H1 (cell line): ENCODE data around the gene EFHC1. TPM values are rescaled to one million over a fixed set of nuclear protein-coding genes. Genes with fewer than 3 reads are reported as not detected.

Experiments
- CTCF ChIA-PET: fragments of 300-600 bp; sonication (Branson Sonifier 250); formaldehyde crosslinking; loops from one replicate; lab custom pipeline; 2021; ENCODE audit not compliant: partially characterized antibody; lab: Charles Lee
- POLR2A ChIA-PET: fragments of 300-600 bp; sonication (Branson Sonifier 250); formaldehyde crosslinking; loops from one replicate; lab custom pipeline; 2021; ENCODE audit warnings: inconsistent platforms; ENCODE audit not compliant: partially characterized antibody; lab: Charles Lee
- DNase-seq, 2 experiments: peaks; one replicate each; pipeline versions ENCODE4 v3.0.0 to v3.0.0-alpha.2; 2010 to 2022; ENCODE audit warnings: low spot score in 2 of 2, low read depth in 1 of 2, mixed read lengths in 1 of 2
- FAIRE-seq: peaks from 2 replicates; lab custom pipeline; 2011; peaks lifted over from hg19 to GRCh38; lab: Jason Lieb, UNC
- H2AFZ ChIP-seq: 2 replicates; pipeline ENCODE4 v1.8.1; 2012; ENCODE audit warnings: low read length, inconsistent platforms
- H2AK5ac ChIP-seq: 2 replicates; pipeline ENCODE4 v1.6.1; 2013; ENCODE audit warnings: low read depth, low read length
- H2BK120ac ChIP-seq: replicated peaks from 2 replicates; pipeline ENCODE3; 2013; ENCODE audit warnings: low read depth, low read length, inconsistent platforms
- H2BK12ac ChIP-seq: 2 replicates; pipeline ENCODE4 v1.6.1; 2013; ENCODE audit warnings: low read depth, low read length
- H2BK15ac ChIP-seq: 2 replicates; pipeline ENCODE4 v1.6.1; 2013; ENCODE audit warnings: low read length
- H2BK20ac ChIP-seq: 2 replicates; pipeline ENCODE4 v1.6.1; 2013; ENCODE audit warnings: low read length
- H2BK5ac ChIP-seq: 2 replicates; pipeline ENCODE4 v1.6.1; 2013; ENCODE audit warnings: low read depth, low read length
- H3K14ac ChIP-seq: 2 replicates; pipeline ENCODE4 v1.6.1; 2013; ENCODE audit warnings: inconsistent platforms; ENCODE audit not compliant: insufficient read length
- H3K18ac ChIP-seq: 2 replicates; pipeline ENCODE4 v1.6.1; 2013; ENCODE audit warnings: low read length; ENCODE audit errors: extremely low read depth
- H3K23ac ChIP-seq: 2 replicates; pipeline ENCODE4 v1.6.1; 2013; ENCODE audit warnings: inconsistent platforms; ENCODE audit not compliant: insufficient read length
- H3K23me2 ChIP-seq: 2 replicates; pipeline ENCODE4 v1.6.1; 2013; ENCODE audit warnings: low read depth, low read length
- H3K27ac ChIP-seq: 2 replicates; pipeline ENCODE4 v1.6.1; 2011; ENCODE audit warnings: low read depth, low read length, inconsistent platforms
- H3K27me3 ChIP-seq, 4 experiments: replicated peaks in 1 of 4; 1 replicate in 1 of 4; 2 replicates in 3 of 4; pipeline versions ENCODE4 v1.6.1 to v1.8.1; 2011 to 2013; ENCODE audit warnings: low read length in 3 of 4, mild to moderate bottlenecking in 3 of 4, inconsistent platforms in 2 of 4, mixed read lengths in 2 of 4, moderate library complexity in 1 of 4; ENCODE audit not compliant: control insufficient read depth in 3 of 4, insufficient read depth in 3 of 4; ENCODE audit errors: extremely low read depth in 1 of 4
- H3K36me3 ChIP-seq, 4 experiments: 2 replicates each; pipeline versions ENCODE4 v1.6.1 to v1.8.1; 2011 to 2013; ENCODE audit warnings: mild to moderate bottlenecking in 4 of 4, low read length in 3 of 4, moderate library complexity in 2 of 4, control low read depth in 1 of 4, inconsistent platforms in 1 of 4; ENCODE audit not compliant: insufficient read depth in 4 of 4, control insufficient read depth in 2 of 4
- H3K4ac ChIP-seq: replicated peaks from 2 replicates; pipeline ENCODE3; 2013; ENCODE audit warnings: low read length, low read depth, mixed read lengths, inconsistent platforms; ENCODE audit not compliant: insufficient read length
- H3K4me1 ChIP-seq, 4 experiments: replicated peaks in 1 of 4; 1 replicate in 1 of 4; 2 replicates in 3 of 4; pipeline versions ENCODE4 v1.6.1 to v1.8.1; 2011 to 2013; ENCODE audit warnings: low read length in 3 of 4, inconsistent platforms in 2 of 4, mixed read lengths in 1 of 4; ENCODE audit not compliant: insufficient read depth in 4 of 4, control insufficient read depth in 3 of 4
- H3K4me2 ChIP-seq, 2 experiments: 2 replicates each; pipeline versions ENCODE4 v1.6.1 to v1.8.1; 2011 to 2013; ENCODE audit warnings: low read depth in 2 of 2, low read length in 2 of 2, control low read depth in 1 of 2, inconsistent platforms in 1 of 2, mild to moderate bottlenecking in 1 of 2; ENCODE audit not compliant: insufficient read depth in 1 of 2
- H3K4me3 ChIP-seq, 4 experiments: fragments of 200-600, 300-600 bp in 1 of 4; sonication (generic), shearing (Covaris generic), sonication (Bioruptor Twin) in 1 of 4; 2 replicates each; pipeline versions ENCODE4 v1.5.1 to v1.8.1; 2011 to 2016; ENCODE audit warnings: low read length in 4 of 4, low read depth in 3 of 4, control low read depth in 2 of 4, inconsistent platforms in 2 of 4, mild to moderate bottlenecking in 2 of 4, mixed read lengths in 1 of 4, moderate library complexity in 1 of 4; ENCODE audit not compliant: insufficient read depth in 2 of 4; ENCODE audit errors: extremely low read depth in 1 of 4
- H3K56ac ChIP-seq: replicated peaks from 2 replicates; pipeline ENCODE3; 2013; ENCODE audit warnings: low read depth, mild to moderate bottlenecking, mixed read lengths, low read length, inconsistent platforms; ENCODE audit not compliant: insufficient read length
- H3K79me1 ChIP-seq: 2 replicates; pipeline ENCODE4 v1.6.1; 2013; ENCODE audit warnings: low read depth, low read length, control low read depth
- H3K79me2 ChIP-seq, 2 experiments: 2 replicates each; pipeline versions ENCODE4 v1.6.1 to v1.8.1; 2012 to 2013; ENCODE audit warnings: low read length in 2 of 2, mild to moderate bottlenecking in 2 of 2, inconsistent platforms in 1 of 2; ENCODE audit not compliant: insufficient read depth in 2 of 2, control insufficient read depth in 1 of 2
- H3K9ac ChIP-seq, 4 experiments: replicated peaks in 1 of 4; 1 replicate in 1 of 4; 2 replicates in 3 of 4; pipeline versions ENCODE4 v1.6.1 to v1.8.1; 2011 to 2013; ENCODE audit warnings: low read depth in 3 of 4, low read length in 3 of 4, control low read depth in 2 of 4, mild to moderate bottlenecking in 2 of 4, moderate library complexity in 2 of 4, inconsistent platforms in 1 of 4; ENCODE audit errors: extremely low read depth in 1 of 4
- H3K9me3 ChIP-seq, 2 experiments: 2 replicates each; pipeline versions ENCODE4 v1.6.1 to v1.8.1; 2012 to 2013; ENCODE audit warnings: mild to moderate bottlenecking in 2 of 2, moderate library complexity in 2 of 2, control low read depth in 1 of 2, inconsistent platforms in 1 of 2, low read depth in 1 of 2, low read length in 1 of 2, mixed read lengths in 1 of 2; ENCODE audit not compliant: insufficient read depth in 2 of 2
- H4K20me1 ChIP-seq, 2 experiments: replicated peaks in 1 of 2; 2 replicates each; pipeline versions ENCODE3 to v1.8.1; 2011 to 2013; ENCODE audit warnings: inconsistent platforms in 2 of 2, low read length in 2 of 2, mild to moderate bottlenecking in 1 of 2; ENCODE audit not compliant: insufficient read depth in 2 of 2, control insufficient read depth in 1 of 2
- H4K5ac ChIP-seq: 2 replicates; pipeline ENCODE4 v1.6.1; 2013; ENCODE audit warnings: low read length, low read depth, mixed read lengths, inconsistent platforms; ENCODE audit not compliant: insufficient read length
- H4K8ac ChIP-seq: 2 replicates; pipeline ENCODE4 v1.8.0; 2013; ENCODE audit warnings: mild to moderate bottlenecking, moderate library complexity, low read length, inconsistent platforms; ENCODE audit not compliant: insufficient read depth; ENCODE audit errors: extremely low read depth
- H4K91ac ChIP-seq: replicated peaks from 2 replicates; pipeline ENCODE3; 2013; ENCODE audit warnings: low read length, mixed read lengths, inconsistent platforms; ENCODE audit not compliant: insufficient read length
- BRCA1 ChIP-seq: IDR thresholded peaks from 2 replicates; pipeline ENCODE4 v1.6.1; 2012; ENCODE audit warnings: low read depth, low read length, improper control_type of control experiment
- CBX8 ChIP-seq: fragments of 300-800, 300-1000 bp; sonication (generic); IDR thresholded peaks from 2 replicates; pipeline ENCODE4 v1.7.1; 2016; ENCODE audit warnings: low read depth, low read length, borderline replicate concordance
- MAX ChIP-seq: IDR thresholded peaks from 2 replicates; pipeline ENCODE4 v1.6.1; 2012; ENCODE audit warnings: inconsistent platforms
- WGBS, 2 experiments: shearing (Covaris generic) in 1 of 2; methylation state at CpG; one replicate each; pipeline versions ENCODE4 v1.1.6 to v1.1.7; 2013 to 2015; ENCODE audit warnings: low lambda C conversion rate in 2 of 2, mixed read lengths in 2 of 2, inconsistent platforms in 1 of 2, low coverage in 1 of 2, missing lambda C conversion rate in 1 of 2; ENCODE audit not compliant: insufficient replicate concordance in 2 of 2, insufficient coverage in 1 of 2, insufficient read length in 1 of 2; ENCODE audit errors: extremely low coverage in 1 of 2, missing lambda C conversion rate in 1 of 2; 5-methylcytosine and 5-hydroxymethylcytosine counted together
- polyA plus RNA-seq, 7 experiments: library from polyadenylated mRNA; depleted of rRNA in 3 of 7; stranded (reverse) in 5 of 7; unstranded in 2 of 7; fragments of >200 nt in 5 of 7; fragments of 200-250 nt in 2 of 7; gene quantifications; 1 replicate in 5 of 7; 2 replicates in 1 of 7; 4 replicates in 1 of 7; pipeline versions ENCODE4 v1.2.1 to v1.2.3, GENCODE V29; 2011 to 2013; ENCODE audit warnings: missing spikeins in 2 of 7, mixed read lengths in 2 of 7
- total RNA-seq: library from RNA; stranded (reverse); fragmentation: NEBNext Ultra II Directional; extraction: Animal tissue kit (Norgen Biotek cat#: 25700); gene quantifications from 2 replicates; pipeline ENCODE4 v1.2.1, GENCODE V29; 2021

The EFHC1 gene
- total and polyA plus RNA-seq, 2 of the 8 experiments (the other 6 are each of a cell fraction or from before 2014, with no cell fraction given) = 10.5 to 16.4 TPM

- Histone ChIP-seq H2AK5ac (no peak overlapping the region), H3K9me3 (no peaks in the 10 kb centered on the region), H3K4ac (no peak overlapping the region), H3K56ac (no peak overlapping the region), H2AFZ (no peak overlapping the region), H3K23me2 (peaks cover 2% of the 10 kb centered on the region; the same call in 1 of the 2 replicates), H3K23ac (no peak overlapping the region), H3K4me1 (no peaks in the 10 kb centered on the region), H3K79me2 (no peaks in the 10 kb centered on the region), H3K27me3 (no peaks in the 10 kb centered on the region), H2BK12ac (no peak overlapping the region), H3K27ac (no peak overlapping the region), H4K91ac (no peak overlapping the region), H3K14ac (no peak overlapping the region), H2BK20ac (no peak overlapping the region), H2BK5ac (no peak overlapping the region), H4K8ac (no peak overlapping the region), H3K4me3 (no peak overlapping the region), H2BK15ac (no peak overlapping the region), H3K79me1 (no peaks in the 10 kb centered on the region), H3K18ac (no peak overlapping the region), H4K5ac (no peak overlapping the region), H2BK120ac (no peak overlapping the region), H3K4me2 (no peak overlapping the region), H4K20me1 (no peaks in the 10 kb centered on the region), H3K36me3 (no peaks in the 10 kb centered on the region), H3K9ac (no peak overlapping the region)
- FAIRE-seq (no peak), DNase-seq (no peak)
- WGBS, 2 experiments = 88% methylated on average over 4 of the region's 4 CpGs; no CpG with 5 or more reads in 1 of the 2 experiments
- POLR2A ChIA-PET = interaction anchor here (0.7 to 1.4 kb wide), 2 partner anchors 165 to 533 kb away, joined by 3 read pairs; partner anchors contain the start of gene TRAM2
- TF ChIP-seq CBX8 = no peak
- no peak for TF ChIP-seq BRCA1
- no peak for TF ChIP-seq MAX
- CTCF ChIA-PET = interaction anchor here (1.8 to 2.2 kb wide), 2 partner anchors 12 to 251 kb away, joined by 6 to 8 read pairs; no protein-coding TSS in a partner anchor
Measured at GRCh38 chr6:52411911-52412310, 8.2 kb upstream of the EFHC1 start.
